Left ventricle myocardium inferior (tissue), 1 donor: ENCODE data around the gene OPCML. TPM values are rescaled to one million over a fixed set of nuclear protein-coding genes. Genes with fewer than 3 reads are reported as not detected.

Experiments
- DNase-seq: peaks from one replicate; pipeline ENCODE4 v3.0.0-alpha.2; 2020
- H3K27ac ChIP-seq: fragments of 200-600 bp; replicated peaks from 2 replicates; pipeline ENCODE4 v1.8.0; 2021
- H3K27me3 ChIP-seq: fragments of 200-600 bp; 2 replicates; pipeline ENCODE4 v1.8.0; 2021; ENCODE audit warnings: low read depth
- H3K36me3 ChIP-seq: fragments of 200-600 bp; 2 replicates; pipeline ENCODE4 v1.8.0; 2021
- H3K4me1 ChIP-seq: fragments of 200-600 bp; 2 replicates; pipeline ENCODE4 v1.8.0; 2021
- H3K4me3 ChIP-seq: fragments of 200-600 bp; 2 replicates; pipeline ENCODE4 v1.8.0; 2021; ENCODE audit warnings: mild to moderate bottlenecking, moderate library complexity
- H3K9me3 ChIP-seq: fragments of 200-600 bp; replicated peaks from 2 replicates; pipeline ENCODE4 v1.8.0; 2021
- intact Hi-C: fragments of 100-400 bp; cut with micrococcal nuclease; formaldehyde crosslinking; loops from one replicate; pipeline ENCODE4 v1.11.0; 2022
- total RNA-seq: library from RNA; stranded (reverse); fragmentation: NEBNext Ultra II Directional; extraction: Animal tissue kit (Norgen Biotek cat#: 25700); gene quantifications from one replicate; pipeline ENCODE4 v1.2.1, GENCODE V29; 2021
- TF ChIP-seq, protein P1 (sequence below): fragments of 200-600 bp; IDR thresholded peaks from 2 replicates; pipeline ENCODE4 v1.8.0; 2021; ENCODE audit warnings: antibody characterized with exemption, mild to moderate bottlenecking, borderline replicate concordance
- donor health status: DM: no; HTN: yes; CAD: no; lungs with severe emphysema.

Gene OPCML
- total RNA-seq, 1 donor from 2014 or later, result 0.63 TPM

DNA sequence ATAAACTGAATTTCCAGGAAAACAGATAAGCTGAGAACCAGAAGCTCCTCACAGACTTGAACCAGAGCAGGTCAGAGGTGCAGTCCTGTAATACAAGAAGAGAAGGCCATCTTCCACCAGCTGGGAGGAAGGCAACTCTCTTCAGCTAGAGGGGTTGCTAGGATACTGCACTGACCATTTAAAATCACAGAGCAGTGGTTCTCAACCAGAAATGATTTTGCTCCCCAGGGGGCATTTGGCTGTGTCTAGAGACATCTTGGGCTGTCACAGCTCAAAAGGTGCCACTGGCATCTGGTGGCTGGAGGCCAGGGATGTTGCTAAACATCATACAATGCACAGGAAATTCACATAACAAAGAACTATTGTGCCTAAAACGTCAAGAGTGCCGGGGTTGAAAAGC lies 17.2 kb downstream of the OPCML start:
- TF ChIP-seq, protein P1, sequence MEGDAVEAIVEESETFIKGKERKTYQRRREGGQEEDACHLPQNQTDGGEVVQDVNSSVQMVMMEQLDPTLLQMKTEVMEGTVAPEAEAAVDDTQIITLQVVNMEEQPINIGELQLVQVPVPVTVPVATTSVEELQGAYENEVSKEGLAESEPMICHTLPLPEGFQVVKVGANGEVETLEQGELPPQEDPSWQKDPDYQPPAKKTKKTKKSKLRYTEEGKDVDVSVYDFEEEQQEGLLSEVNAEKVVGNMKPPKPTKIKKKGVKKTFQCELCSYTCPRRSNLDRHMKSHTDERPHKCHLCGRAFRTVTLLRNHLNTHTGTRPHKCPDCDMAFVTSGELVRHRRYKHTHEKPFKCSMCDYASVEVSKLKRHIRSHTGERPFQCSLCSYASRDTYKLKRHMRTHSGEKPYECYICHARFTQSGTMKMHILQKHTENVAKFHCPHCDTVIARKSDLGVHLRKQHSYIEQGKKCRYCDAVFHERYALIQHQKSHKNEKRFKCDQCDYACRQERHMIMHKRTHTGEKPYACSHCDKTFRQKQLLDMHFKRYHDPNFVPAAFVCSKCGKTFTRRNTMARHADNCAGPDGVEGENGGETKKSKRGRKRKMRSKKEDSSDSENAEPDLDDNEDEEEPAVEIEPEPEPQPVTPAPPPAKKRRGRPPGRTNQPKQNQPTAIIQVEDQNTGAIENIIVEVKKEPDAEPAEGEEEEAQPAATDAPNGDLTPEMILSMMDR, result no peak
- Histone ChIP-seq H3K27ac (no peak overlapping the region), H3K9me3 (no peaks in the 10 kb centered on the region), H3K4me3 (no peak overlapping the region), H3K36me3 (no peaks in the 10 kb centered on the region), H3K4me1 (peaks cover 29% of the 10 kb centered on the region), H3K27me3 (peaks cover 13% of the 10 kb centered on the region)
- no peak for DNase-seq
- intact Hi-C loops, result no loop called here

DNA sequence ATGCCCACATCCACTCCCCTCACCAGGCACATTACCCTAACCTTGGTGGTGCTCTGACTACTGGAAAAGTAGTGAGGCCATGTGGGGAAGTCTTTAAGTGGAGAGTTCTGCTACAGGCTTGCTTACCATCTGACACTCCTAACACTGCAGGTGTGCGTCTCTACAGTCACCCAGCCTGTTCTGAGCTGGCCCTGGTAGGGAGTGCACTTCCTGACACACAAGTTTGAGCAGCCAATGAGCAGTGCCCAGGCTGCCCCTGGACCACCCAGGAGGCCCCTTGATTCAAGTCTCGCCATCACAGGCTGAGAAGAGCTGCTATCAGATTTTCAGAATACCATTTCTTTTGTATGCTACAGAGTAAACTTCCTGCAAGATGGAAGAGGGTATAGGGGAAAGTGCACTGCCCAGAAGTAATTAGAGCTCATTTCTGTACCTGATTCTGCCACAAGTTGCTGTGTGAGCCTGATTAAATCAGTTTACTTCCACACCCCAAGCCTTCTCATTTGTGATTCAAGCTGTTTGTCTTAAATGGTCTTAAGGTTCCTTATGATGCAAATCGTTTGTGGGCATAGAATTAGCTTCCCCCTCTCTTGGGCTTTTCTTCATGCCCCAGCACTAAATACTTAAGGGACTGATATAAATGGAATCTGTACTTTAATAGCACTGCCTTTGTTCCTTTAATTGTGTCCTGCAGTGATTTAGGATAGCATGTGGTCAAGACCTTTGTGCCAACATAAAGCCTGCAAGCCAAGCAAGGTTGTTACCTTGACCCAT lies 22.2 kb downstream of the OPCML start:
- no peak overlapping the region for H3K4me3 ChIP-seq
- DNase-seq, result no peak
- no peak overlapping the region for H3K27ac ChIP-seq
- H3K4me1 ChIP-seq, result no peaks in the 10 kb centered on the region
- no peaks in the 10 kb centered on the region for H3K36me3 ChIP-seq
- peaks cover 31% of the 10 kb centered on the region for H3K27me3 ChIP-seq
- TF ChIP-seq, protein P1, result no peak
- H3K9me3 ChIP-seq, result no peaks in the 10 kb centered on the region
- intact Hi-C loops, result no loop called here

DNA sequence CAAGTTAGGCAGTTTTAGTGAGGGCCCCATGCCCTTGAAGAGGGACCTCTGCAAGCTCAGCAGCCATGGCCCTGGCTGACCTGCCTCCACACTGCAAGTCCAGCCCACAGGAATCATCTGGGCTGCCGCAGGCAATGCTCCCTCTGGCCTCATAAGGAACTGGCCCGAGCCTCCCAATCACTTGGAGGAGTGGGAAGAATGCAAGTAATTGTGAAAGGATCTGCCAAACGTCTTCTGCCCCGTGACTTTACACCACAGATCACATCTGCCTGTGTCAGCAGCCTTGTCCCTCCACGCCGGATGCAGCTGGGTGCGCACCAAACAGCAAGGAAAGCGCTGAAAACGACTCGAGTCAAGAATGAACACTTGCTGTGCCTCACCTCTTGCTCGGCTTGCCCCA lies 23.8 kb downstream of the OPCML start:
- Histone ChIP-seq H3K36me3 (no peaks in the 10 kb centered on the region), H3K4me3 (no peak overlapping the region), H3K27me3 (peaks cover 47% of the 10 kb centered on the region), H3K9me3 (no peaks in the 10 kb centered on the region), H3K27ac (no peak overlapping the region), H3K4me1 (no peaks in the 10 kb centered on the region)
- peak; percentile 27 for DNase-seq
- intact Hi-C loops, result no loop called here
- TF ChIP-seq, protein P1, result no peak

DNA sequence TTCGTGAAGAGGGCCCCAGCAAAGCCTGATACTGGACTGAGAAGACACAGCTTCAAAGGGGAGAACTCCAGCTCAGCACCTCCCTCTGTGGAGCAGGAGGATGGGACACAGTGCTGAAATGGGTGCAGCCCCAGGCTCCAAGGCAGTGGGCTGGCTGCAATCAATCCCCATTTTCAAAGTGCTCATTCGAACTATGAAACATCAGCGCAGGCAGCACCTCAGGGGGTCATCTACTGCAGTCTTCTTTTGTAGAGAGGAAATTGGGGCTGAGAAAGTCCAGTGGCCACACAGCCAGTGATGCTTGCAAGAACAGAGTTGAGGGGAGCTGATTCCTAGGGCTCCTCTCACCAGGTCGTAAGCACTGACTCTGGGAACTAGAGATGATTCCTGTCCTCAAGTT lies 25.1 kb downstream of the OPCML start:
- no peak overlapping the region for H3K4me3 ChIP-seq
- no peak for DNase-seq
- no peaks in the 10 kb centered on the region for H3K4me1 ChIP-seq
- no peaks in the 10 kb centered on the region for H3K36me3 ChIP-seq
- no peaks in the 10 kb centered on the region for H3K9me3 ChIP-seq
- H3K27me3 ChIP-seq, result peaks cover 56% of the 10 kb centered on the region
- no peak overlapping the region for H3K27ac ChIP-seq
- TF ChIP-seq, protein P1, result no peak
- intact Hi-C loops, result no loop called here

DNA sequence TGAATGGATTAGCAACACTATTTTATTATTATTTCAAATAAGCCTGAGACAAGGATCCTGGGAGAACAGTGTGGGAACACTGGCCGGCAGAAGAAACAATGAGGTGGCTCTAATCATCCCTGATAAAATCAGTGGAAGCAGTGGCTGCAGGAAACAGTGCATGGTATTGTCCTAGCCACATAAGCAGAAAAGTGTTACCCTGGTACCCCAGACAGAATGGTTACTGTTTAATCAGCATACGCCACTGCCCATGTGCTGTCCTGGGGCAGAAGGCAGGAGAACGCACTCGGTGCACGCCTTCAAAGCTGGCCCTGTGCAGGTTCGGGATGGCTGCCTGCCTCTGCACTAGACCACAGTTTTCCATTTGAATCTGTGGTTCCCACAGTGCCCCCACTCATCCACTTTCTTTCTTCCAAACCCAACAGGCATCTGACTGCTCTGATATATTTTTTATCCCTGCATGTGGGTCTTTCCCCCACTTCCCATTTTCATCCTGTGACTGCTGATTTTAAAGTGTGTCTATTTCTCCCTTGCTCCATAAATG lies 25.7 kb downstream of the OPCML start:
- TF ChIP-seq, protein P1, result no peak
- no peak for DNase-seq
- no peaks in the 10 kb centered on the region for H3K4me1 ChIP-seq

More for the DNA sequence above, 25.7 kb downstream of the OPCML start:
- Histone ChIP-seq H3K4me3 (no peak overlapping the region), H3K27ac (no peak overlapping the region), H3K27me3 (peaks cover 57% of the 10 kb centered on the region), H3K9me3 (no peaks in the 10 kb centered on the region), H3K36me3 (no peaks in the 10 kb centered on the region)
- intact Hi-C loops, result no loop called here
